Muscle layer of duodenum (tissue), 2 donors: ENCODE results near the gene OGDH.

Experiments used
- H3K27ac ChIP-seq: one replicate; pipeline ENCODE4 v1.7.0; 2013; ENCODE audit warnings: mild to moderate bottlenecking, low read length
- H3K27me3 ChIP-seq: one replicate; pipeline ENCODE4 v1.7.0; 2013; ENCODE audit warnings: low read depth, mild to moderate bottlenecking, control low read depth, low read length
- H3K36me3 ChIP-seq, 2 donors: one replicate each; pipeline ENCODE4 v1.7.0; 2013; ENCODE audit warnings: low read length in 2 of 2, control low read depth in 1 of 2, mild to moderate bottlenecking in 1 of 2; ENCODE audit not compliant: insufficient read depth in 2 of 2, control insufficient read depth in 1 of 2
- H3K4me1 ChIP-seq, 2 donors: one replicate each; pipeline ENCODE4 v1.7.0; 2013; ENCODE audit warnings: low read length in 2 of 2, mild to moderate bottlenecking in 2 of 2, control low read depth in 1 of 2, moderate library complexity in 1 of 2; ENCODE audit not compliant: insufficient read depth in 2 of 2, control insufficient read depth in 1 of 2
- H3K4me3 ChIP-seq, 2 donors: one replicate each; pipeline ENCODE4 v1.7.0; 2013; ENCODE audit warnings: low read length in 2 of 2, low read depth in 1 of 2, mild to moderate bottlenecking in 1 of 2
- H3K9me3 ChIP-seq, 2 donors: one replicate each; pipeline ENCODE4 v1.7.0; 2013; ENCODE audit warnings: low read length in 2 of 2, control low read depth in 1 of 2, mild to moderate bottlenecking in 1 of 2; ENCODE audit not compliant: control insufficient read depth in 1 of 2
- donor health status: healthy.

The OGDH gene

DNA sequence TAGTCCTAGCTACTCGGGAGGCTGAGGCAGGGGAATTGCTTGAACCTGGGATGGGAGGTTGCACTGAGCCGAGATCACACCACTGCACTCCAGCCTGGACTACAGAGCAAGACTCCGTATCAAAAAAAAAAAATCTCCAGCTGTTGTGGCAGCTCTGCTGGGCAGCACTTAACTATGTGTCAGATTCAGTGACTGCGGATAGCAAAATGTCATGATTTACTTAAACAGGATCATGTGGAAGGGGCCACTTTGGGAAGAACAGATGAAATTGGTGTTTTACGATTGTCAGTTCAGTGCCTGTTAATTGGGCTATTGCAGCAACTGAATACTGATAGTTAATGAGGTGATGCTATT lies 15.3 kb downstream of the OGDH start:
- peaks cover 15 to 29% of the 10 kb centered on the region in 2 donors for H3K36me3 ChIP-seq
- peaks cover 6 to 30% of the 10 kb centered on the region in 2 donors for H3K4me1 ChIP-seq
- no peak overlapping the region for H3K4me3 ChIP-seq
- no peaks in the 10 kb centered on the region for H3K27me3 ChIP-seq
- H3K9me3 ChIP-seq: no peaks in the 10 kb centered on the region
- H3K27ac ChIP-seq: peak overlapping the region; percentile 50

DNA sequence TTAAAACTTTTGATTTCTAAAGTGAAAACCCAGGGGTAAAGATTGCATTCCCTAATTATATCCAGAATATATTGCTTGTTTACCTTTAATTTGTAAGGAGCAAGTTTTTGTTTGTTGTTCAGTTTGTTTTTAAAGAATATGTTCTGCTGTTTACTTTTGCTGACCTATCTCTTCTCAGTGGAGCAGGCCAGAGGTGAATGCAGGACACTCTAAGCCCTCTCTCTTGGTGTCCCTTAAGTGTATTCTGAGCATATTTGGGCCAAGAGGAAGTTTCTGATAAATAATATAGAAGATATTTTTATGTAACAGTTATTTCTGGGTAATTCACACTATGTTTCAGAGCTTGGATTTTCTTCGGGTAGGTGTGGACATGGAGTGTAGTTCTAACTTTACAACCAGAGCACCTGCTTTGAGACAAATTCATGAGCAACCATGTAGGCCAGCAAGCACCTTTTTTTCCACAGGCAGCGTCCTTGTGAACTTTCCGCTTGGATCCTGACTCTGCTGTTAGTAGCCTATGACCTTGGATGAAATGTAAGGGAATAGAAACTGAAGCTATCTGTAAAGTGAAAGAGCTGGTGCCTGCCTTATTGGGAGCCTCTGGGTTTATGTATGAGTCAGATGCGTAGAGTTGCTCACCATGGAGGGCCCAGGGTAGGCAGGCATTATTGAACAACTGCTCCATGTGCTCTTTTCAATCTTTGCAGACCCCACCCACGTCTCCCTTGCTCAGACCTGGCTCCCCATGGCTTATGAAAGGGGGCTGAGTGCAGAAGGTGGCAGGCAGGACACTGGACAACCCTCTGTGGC lies 16.1 kb downstream of the OGDH start:
- Histone ChIP-seq H3K27ac (peak overlapping the region; percentile 50), H3K36me3 (peaks cover 15 to 30% of the 10 kb centered on the region in 2 donors), H3K4me1 (peaks cover 6 to 26% of the 10 kb centered on the region in 2 donors), H3K9me3 (no peaks in the 10 kb centered on the region), H3K4me3 (no peak overlapping the region), H3K27me3 (no peaks in the 10 kb centered on the region)

DNA sequence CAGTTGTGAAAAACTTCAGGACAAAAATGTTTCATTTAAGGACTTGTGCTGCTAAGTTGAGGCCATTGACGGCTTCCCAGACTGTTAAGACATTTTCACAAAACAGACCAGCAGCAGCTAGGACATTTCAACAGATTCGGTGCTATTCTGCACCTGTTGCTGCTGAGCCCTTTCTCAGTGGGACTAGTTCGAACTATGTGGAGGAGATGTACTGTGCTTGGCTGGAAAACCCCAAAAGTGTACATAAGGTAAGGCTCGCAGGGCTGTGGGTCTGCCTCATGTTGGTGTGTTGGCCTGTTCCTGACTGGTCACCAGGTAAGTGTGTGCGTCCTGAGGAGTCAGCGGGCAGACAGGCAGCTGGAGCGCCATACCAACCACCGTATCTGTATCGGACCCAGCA lies 17.9 kb downstream of the OGDH start:
- H3K4me3 ChIP-seq: no peak overlapping the region
- no peak overlapping the region for H3K27ac ChIP-seq
- H3K4me1 ChIP-seq: peaks cover 6 to 24% of the 10 kb centered on the region in 2 donors
- no peaks in the 10 kb centered on the region for H3K27me3 ChIP-seq
- H3K36me3 ChIP-seq: peaks cover 15 to 29% of the 10 kb centered on the region in 2 donors
- H3K9me3 ChIP-seq: no peaks in the 10 kb centered on the region

DNA sequence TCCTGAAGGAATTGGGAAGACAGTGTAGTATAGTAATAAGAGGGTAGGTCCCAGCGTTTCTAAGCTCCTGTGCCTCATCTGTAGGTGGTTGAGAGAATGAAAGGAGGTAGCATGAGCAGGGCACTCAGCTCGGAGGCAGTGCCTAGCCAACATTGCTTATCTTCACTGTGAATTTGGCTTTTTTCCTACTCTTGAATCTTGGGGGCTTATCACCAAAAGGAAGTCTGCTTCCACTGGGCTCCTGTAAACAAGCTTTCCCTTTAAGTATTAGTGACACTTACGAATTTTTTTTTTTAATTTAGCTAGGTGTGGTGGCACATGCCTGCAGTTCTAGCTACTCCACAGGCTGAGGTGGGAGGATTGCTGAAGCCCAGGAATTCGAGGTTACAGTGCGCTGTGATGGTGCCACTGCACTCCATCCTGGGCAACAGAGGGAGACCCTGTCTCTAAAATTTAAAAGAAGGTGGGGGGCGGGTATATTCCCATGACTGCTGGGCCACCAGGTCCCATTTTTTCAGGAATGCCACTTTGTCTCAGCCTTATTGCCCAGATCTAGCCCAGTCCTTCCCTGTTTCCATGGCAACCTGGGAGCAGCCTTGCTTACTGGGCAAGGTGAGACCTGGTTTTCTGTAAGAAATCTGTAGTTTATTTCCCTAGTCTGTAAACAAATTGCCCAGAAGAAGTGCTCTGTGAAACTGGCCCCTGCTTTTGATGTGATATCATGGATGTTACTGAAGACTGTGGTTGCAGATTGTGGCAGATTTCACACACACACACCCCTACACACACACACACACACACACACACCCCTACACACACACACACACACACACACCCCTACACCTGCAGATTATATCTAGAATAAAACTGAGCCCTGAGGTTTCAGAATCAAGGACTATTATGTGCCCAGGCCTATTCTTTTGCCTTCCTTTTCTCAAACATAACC lies 19.4 kb downstream of the OGDH start:
- Histone ChIP-seq H3K9me3 (no peaks in the 10 kb centered on the region), H3K36me3 (peaks cover 15 to 29% of the 10 kb centered on the region in 2 donors), H3K27me3 (no peaks in the 10 kb centered on the region), H3K4me1 (peaks cover 15 to 20% of the 10 kb centered on the region in 2 donors), H3K27ac (no peak overlapping the region), H3K4me3 (no peak overlapping the region)

DNA sequence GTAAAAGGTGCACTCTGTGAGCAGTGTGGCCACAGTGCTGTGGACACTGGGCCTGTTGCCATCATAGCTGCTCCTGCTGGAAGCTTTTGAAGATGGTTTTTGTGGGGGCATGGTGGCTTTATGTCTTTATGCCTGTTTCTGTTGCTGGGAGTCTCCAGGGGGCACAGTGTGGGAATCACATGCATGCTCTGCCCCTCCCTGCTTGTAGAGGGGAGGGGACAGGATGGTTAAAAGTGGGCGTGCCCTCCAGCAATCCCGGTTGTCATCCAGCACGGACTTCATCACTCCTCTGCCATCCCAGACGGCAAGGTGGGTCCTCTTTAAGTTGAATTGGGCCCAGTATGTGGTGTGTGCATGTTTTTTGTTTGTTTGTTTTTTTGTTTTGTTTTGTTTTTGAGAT lies 20.2 kb downstream of the OGDH start:
- no peak overlapping the region for H3K27ac ChIP-seq
- H3K27me3 ChIP-seq: no peaks in the 10 kb centered on the region
- no peaks in the 10 kb centered on the region for H3K9me3 ChIP-seq
- peaks cover 15 to 29% of the 10 kb centered on the region in 2 donors for H3K36me3 ChIP-seq
- peaks cover 21 to 23% of the 10 kb centered on the region in 2 donors for H3K4me1 ChIP-seq
- H3K4me3 ChIP-seq: no peak overlapping the region

DNA sequence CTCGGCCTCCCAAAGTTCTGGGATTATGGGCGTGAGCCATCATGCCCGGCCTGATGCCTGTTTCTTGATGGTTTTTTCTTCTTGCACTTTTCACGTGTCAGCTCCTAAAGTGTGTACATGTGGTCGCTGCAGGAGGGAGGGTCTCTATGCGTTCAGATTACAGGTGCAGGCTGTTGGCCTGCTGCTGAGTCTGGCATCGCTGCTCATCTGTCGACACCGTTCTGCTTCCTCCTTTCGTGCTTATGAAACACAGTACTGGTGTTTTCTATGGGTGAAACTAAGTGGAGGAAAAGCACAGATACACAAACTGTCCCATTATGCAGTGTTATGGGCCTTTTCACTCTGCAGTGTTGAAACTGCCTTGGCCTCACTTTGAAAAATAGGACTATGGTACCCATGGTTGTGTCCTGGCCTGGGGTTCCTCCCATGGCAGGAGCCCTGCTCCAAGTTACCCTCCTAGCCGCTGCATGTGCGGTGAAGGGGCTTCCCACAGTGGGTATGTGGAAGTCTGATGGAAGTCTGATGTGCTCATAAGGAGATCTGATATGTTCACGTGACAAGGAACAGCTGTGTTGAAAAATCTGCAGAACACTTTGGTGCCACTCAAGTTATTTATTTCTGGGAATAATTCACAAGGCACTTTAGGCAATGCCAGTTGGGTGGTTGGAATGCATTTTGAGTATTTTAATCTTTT lies 23.5 kb downstream of the OGDH start:
- Histone ChIP-seq H3K4me3 (no peak overlapping the region), H3K27me3 (no peaks in the 10 kb centered on the region), H3K36me3 (peaks cover 13 to 22% of the 10 kb centered on the region in 2 donors), H3K4me1 (peaks cover 29 to 36% of the 10 kb centered on the region in 2 donors), H3K27ac (no peak overlapping the region), H3K9me3 (no peaks in the 10 kb centered on the region)

DNA sequence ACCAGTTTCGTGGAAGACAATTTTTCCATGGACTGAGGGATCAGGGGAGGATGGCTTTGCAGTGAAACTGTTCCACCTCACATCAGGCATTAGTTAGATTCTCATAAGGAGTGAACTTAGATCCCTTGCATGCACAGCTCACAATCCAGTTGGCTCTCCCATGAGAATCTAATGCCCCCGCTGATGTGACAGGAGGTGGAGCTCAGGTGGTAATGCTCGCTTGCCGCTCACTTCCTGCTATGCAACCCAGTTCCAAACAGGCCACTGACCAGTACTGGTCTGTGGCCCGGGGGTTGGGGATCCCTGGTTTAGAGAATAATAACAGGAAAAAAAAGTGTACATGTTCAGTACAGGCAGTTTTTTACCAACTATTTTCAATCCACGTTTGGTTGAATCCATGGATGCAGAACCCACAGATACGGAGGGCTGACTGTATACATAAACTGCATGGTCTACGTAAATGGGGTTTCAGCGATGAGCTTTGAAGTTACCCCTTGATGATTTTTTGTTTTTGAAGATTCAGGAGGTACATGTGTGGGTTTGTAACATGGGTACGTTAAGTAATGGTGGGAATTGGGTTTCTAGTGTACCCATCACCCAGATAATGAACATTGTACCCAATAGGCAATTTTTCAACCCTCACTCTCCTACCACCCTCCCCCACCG lies 24.5 kb downstream of the OGDH start:
- H3K4me1 ChIP-seq: peaks cover 29 to 41% of the 10 kb centered on the region in 2 donors
- H3K27ac ChIP-seq: peak overlapping the region; percentile 19
- no peak overlapping the region for H3K4me3 ChIP-seq
- peaks cover 6 to 12% of the 10 kb centered on the region in 2 donors for H3K36me3 ChIP-seq
- H3K9me3 ChIP-seq: no peaks in the 10 kb centered on the region
- H3K27me3 ChIP-seq: no peaks in the 10 kb centered on the region

DNA sequence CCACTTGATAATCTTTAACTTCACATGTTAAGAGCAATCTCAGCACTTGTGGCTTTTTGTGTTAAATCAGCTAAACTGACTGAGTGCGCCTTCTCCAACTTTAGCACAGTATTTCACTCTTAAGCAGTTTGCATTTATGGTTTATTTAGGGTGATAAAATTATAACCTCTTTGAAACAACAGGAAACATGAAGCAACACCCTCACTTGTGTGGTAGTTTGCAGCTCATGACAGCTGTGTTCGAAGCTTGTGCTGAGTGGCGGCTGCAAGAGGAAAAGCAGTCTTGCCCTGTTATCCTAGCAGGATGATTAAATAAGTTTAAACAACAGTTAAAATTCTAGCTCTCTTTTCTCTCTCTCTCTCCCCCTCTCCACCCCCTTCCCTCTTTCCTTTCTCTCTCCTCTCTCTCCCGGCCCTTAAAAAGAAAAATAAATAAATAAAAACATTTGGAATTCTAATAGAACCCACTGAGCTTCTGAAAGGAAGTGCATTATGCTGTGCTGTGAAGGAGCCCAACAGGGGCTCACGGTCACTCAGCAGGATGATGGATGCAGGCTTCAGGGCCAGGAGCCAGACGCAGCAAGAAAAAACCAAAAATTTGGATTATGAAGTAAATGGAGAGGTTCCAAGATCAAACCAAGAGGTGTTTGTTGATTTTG lies 25.2 kb downstream of the OGDH start:
- Histone ChIP-seq H3K36me3 (peaks cover 5 to 6% of the 10 kb centered on the region in 2 donors), H3K9me3 (no peaks in the 10 kb centered on the region), H3K4me3 (no peak overlapping the region), H3K27me3 (no peaks in the 10 kb centered on the region), H3K27ac (peak overlapping the region; percentile 19), H3K4me1 (peaks cover 29 to 44% of the 10 kb centered on the region in 2 donors)

DNA sequence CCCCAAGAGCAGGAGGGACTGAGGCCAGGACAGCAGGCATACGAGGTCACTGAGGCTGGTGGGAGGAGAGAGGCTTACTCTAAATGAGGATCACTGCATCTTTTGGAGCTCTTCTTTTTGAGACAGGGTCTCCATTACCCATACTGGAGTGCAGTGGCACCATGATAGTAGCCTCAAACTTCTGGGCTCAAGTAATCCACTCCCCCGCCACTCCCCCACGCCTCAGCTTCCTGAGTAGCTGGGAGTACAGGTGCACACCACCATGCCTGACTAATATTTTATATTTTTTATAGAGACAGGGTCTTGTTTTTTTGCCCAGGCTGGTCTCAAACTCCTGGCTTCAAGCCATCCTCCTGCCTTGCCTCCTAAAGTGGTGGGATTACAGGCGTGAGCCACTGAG lies 25.8 kb downstream of the OGDH start:
- H3K36me3 ChIP-seq: peaks cover 3 to 6% of the 10 kb centered on the region in 2 donors
- no peak overlapping the region for H3K4me3 ChIP-seq
- peaks cover 29 to 48% of the 10 kb centered on the region in 2 donors for H3K4me1 ChIP-seq
- no peaks in the 10 kb centered on the region for H3K27me3 ChIP-seq
- no peak overlapping the region for H3K27ac ChIP-seq
- no peaks in the 10 kb centered on the region for H3K9me3 ChIP-seq
